Measurements from ENCODE around the gene SNAI3.
A peak's percentile ranks its signal among the peaks of the same experiment; 100 is the strongest.

Gene SNAI3

GRCh38 chr16:88712362-88712979 lies 26.2 kb upstream of the SNAI3 start:
- Histone ChIP-seq H3K4me3 (ENCODE audit: low read depth, low read length) (no peak overlapping the region), H3K27ac (no peak overlapping the region), H3K27me3 (ENCODE audit: insufficient read depth, low read depth, severe bottlenecking) (no peaks in the 10 kb centered on the region), H3K36me3 (no peaks in the 10 kb centered on the region; the same call in 1 of the 2 replicates), H3K9me3 (ENCODE audit: severe bottlenecking) (no peaks in the 10 kb centered on the region)
- no peak for DNase-seq
- TF ChIP-seq, protein P1, sequence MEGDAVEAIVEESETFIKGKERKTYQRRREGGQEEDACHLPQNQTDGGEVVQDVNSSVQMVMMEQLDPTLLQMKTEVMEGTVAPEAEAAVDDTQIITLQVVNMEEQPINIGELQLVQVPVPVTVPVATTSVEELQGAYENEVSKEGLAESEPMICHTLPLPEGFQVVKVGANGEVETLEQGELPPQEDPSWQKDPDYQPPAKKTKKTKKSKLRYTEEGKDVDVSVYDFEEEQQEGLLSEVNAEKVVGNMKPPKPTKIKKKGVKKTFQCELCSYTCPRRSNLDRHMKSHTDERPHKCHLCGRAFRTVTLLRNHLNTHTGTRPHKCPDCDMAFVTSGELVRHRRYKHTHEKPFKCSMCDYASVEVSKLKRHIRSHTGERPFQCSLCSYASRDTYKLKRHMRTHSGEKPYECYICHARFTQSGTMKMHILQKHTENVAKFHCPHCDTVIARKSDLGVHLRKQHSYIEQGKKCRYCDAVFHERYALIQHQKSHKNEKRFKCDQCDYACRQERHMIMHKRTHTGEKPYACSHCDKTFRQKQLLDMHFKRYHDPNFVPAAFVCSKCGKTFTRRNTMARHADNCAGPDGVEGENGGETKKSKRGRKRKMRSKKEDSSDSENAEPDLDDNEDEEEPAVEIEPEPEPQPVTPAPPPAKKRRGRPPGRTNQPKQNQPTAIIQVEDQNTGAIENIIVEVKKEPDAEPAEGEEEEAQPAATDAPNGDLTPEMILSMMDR (IDR thresholded peaks at IDR 0.05; ENCODE audit: low read depth, low read length), result no peak

- no peak overlapping the region for H3K4me3 ChIP-seq (ENCODE audit: low read depth, low read length)
- H3K27ac ChIP-seq, result no peak overlapping the region
- DNase-seq, result no peak
- TF ChIP-seq, protein P1 (IDR thresholded peaks at IDR 0.05; ENCODE audit: low read depth, low read length), result no peak
- H3K9me3 ChIP-seq (ENCODE audit: severe bottlenecking), result no peaks in the 10 kb centered on the region
- no peaks in the 10 kb centered on the region for H3K27me3 ChIP-seq (ENCODE audit: insufficient read depth, low read depth, severe bottlenecking)
- H3K36me3 ChIP-seq, result no peaks in the 10 kb centered on the region; the same call in 1 of the 2 replicates
These were observed 25.5 kb upstream of the SNAI3 start for GRCh38 chr16:88711750-88712340.

- no peak overlapping the region for H3K27ac ChIP-seq
- no peak for DNase-seq
- no peak overlapping the region for H3K4me3 ChIP-seq (ENCODE audit: low read depth, low read length)
- no peaks in the 10 kb centered on the region for H3K36me3 ChIP-seq
- H3K27me3 ChIP-seq (ENCODE audit: insufficient read depth, low read depth, severe bottlenecking), result no peaks in the 10 kb centered on the region
- H3K9me3 ChIP-seq (ENCODE audit: severe bottlenecking), result no peaks in the 10 kb centered on the region
- TF ChIP-seq, protein P1 (IDR thresholded peaks at IDR 0.05; ENCODE audit: low read depth, low read length), result no peak
These were observed 24.2 kb upstream of the SNAI3 start for GRCh38 chr16:88710556-88710955.

DNA sequence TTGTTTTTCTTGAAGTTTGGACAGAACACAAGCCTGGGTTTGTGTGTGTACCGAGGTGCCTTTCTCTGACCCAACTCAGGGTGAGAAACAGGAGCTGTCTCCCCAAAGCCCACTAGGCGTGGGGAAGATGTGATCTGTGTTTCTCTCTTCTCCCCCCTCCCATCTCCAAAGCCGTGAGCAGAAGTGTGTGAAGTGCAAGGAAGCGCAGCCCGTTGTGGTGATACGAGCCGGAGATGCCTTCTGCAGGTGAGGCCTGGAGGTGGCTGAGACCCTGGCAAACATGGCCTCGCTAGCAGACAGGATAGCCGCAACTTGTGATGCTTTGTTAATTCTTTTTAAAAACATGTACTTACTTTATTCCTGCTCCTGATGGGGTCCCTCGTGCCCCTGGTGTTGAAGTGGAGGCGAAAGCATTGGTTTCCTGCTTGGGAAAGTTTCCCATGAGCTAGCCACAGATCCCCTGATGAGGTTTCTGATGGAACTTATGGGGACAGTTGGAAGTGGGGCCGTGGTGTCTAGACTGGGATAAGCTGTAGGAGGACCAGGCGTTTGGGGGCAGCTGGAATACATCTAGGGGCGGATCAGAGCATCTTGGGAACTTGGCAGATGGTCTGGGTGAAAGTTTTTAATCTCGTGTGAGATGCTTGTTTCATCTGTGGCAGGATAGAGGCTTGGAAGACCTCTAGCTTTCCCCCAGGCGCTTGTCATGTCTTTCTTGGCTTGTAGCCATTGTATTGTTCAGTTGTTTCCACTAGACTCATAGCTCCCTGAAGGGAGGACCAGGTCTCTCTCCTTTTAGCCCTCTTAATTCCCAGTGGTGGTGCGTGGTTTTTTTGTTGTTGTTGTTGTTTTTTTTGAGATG lies 20.9 kb upstream of the SNAI3 start:
- no peaks in the 10 kb centered on the region for H3K36me3 ChIP-seq
- TF ChIP-seq, protein P1 (IDR thresholded peaks at IDR 0.05; ENCODE audit: low read depth, low read length), result no peak
- DNase-seq, result peak; percentile 24
- peak overlapping the region; percentile 62 for H3K4me3 ChIP-seq (ENCODE audit: low read depth, low read length)
- no peaks in the 10 kb centered on the region for H3K27me3 ChIP-seq (ENCODE audit: insufficient read depth, low read depth, severe bottlenecking)
- no peaks in the 10 kb centered on the region for H3K9me3 ChIP-seq (ENCODE audit: severe bottlenecking)
- H3K27ac ChIP-seq, result no peak overlapping the region

DNA sequence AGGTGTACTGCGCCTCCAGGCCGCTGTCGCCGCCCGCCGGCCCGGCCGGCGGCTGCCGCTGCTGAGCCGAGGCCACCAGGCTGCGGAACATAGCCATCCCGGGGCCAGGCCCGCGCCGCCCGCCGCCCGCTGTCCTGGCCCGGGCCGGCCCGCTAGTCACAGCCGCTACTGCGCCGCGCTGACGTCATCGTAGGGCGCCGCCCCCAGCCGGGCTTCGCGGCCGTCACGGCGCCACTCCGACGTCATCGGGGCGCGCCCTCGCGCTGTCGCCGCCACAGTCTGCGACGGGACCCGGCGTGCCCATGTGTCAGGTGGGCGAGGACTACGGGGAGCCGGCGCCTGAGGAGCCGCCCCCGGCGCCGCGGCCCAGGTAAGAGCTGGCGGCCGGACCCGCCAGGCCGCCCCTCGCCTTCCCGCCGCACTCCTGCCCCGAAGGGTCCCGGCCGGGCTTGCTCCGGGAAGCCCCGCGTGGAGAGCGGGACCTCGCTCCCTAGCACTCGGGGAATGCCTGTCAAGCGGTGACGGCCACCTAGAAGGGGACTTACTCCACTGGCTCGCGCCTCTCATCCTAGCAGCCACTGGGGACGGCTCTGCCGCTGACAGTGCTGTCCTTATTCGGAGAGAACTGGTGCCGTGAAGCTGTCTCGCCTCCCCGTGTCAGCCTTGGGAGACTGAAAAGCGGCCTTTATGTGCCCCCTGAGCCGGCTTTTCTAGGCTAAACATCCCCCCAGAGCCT lies 20.1 kb upstream of the SNAI3 start, which contains the start of the genes CTU2 and RNF166:
Gene CTU2, plus strand, starts transcription at position 275 of the 736 bp plus-strand sequence. Its CDS starts 28 bp downstream, at position 303.
Gene RNF166, minus strand, starts transcription at position 180 of the 736 bp plus-strand sequence. Its CDS starts 83 bp downstream, at position 97.
- peak; percentile 71 for DNase-seq
- Histone ChIP-seq H3K9me3 (ENCODE audit: severe bottlenecking) (no peaks in the 10 kb centered on the region), H3K4me3 (ENCODE audit: low read depth, low read length) (peak within 1 kb of the TSS; percentile 62), H3K27me3 (ENCODE audit: insufficient read depth, low read depth, severe bottlenecking) (no peaks in the 10 kb centered on the region), H3K36me3 (no peaks in the 10 kb centered on the region), H3K27ac (peak within 1 kb of the TSS; percentile 52; the same call in 1 of the 2 replicates)
- TF ChIP-seq, protein P1 (IDR thresholded peaks at IDR 0.05; ENCODE audit: low read depth, low read length), result no peak
